ENCODE data around the gene CEACAM7.

DNA sequence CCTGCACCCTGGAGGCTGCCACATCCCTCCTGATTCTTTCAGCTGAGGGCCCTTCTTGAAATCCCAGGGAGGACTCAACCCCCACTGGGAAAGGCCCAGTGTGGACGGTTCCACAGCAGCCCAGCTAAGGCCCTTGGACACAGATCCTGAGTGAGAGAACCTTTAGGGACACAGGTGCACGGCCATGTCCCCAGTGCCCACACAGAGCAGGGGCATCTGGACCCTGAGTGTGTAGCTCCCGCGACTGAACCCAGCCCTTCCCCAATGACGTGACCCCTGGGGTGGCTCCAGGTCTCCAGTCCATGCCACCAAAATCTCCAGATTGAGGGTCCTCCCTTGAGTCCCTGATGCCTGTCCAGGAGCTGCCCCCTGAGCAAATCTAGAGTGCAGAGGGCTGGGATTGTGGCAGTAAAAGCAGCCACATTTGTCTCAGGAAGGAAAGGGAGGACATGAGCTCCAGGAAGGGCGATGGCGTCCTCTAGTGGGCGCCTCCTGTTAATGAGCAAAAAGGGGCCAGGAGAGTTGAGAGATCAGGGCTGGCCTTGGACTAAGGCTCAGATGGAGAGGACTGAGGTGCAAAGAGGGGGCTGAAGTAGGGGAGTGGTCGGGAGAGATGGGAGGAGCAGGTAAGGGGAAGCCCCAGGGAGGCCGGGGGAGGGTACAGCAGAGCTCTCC lies 13.5 kb upstream of the CEACAM7 start:
- TF ChIP-seq POLR2AphosphoS5 (IDR thresholded peaks at IDR 0.05) = no peak
- no peak for TF ChIP-seq CTCF (IDR thresholded peaks at IDR 0.05)
- no peak for TF ChIP-seq EP300 (IDR thresholded peaks at IDR 0.05)

All from gastroesophageal sphincter (tissue), 3 donors.